GM21529 (cell line): Measurements from ENCODE around the gene MOBP.

ENCODE experiments used
- ATAC-seq: cut with Tn5 transposase; IDR thresholded peaks from one replicate; pipeline ENCODE4 v1.9.1; 2021; ENCODE audit not compliant: unreplicated experiment

MOBP gene

GRCh38 chr3:39491733-39492350, 24.4 kb downstream of the MOBP start:
- no peak for ATAC-seq

- no peak for ATAC-seq
Observed at GRCh38 chr3:39494781-39495180, 27.3 kb downstream of the MOBP start.

GRCh38 chr3:39497753-39498152, 30.3 kb downstream of the MOBP start:
- no peak for ATAC-seq

GRCh38 chr3:39499651-39500273, 32.3 kb downstream of the MOBP start:
- no peak for ATAC-seq

- ATAC-seq, result no peak
Observed at GRCh38 chr3:39501059-39501458, 33.6 kb downstream of the MOBP start.

GRCh38 chr3:39501968-39502837, 34.7 kb downstream of the MOBP start:
- no peak for ATAC-seq

- ATAC-seq, result no peak
Observed at GRCh38 chr3:39502838-39503145, 35.3 kb downstream of the MOBP start.

- ATAC-seq, result no peak
Observed at GRCh38 chr3:39505866-39506742, 38.6 kb downstream of the MOBP start.

GRCh38 chr3:39506863-39507262, 39.4 kb downstream of the MOBP start:
- ATAC-seq, result no peak

- ATAC-seq, result no peak
Observed at GRCh38 chr3:39513791-39514369, 46.4 kb downstream of the MOBP start.

- ATAC-seq, result no peak
Observed at GRCh38 chr3:39515681-39516441, 48.4 kb downstream of the MOBP start.

GRCh38 chr3:39519103-39519502, 51.6 kb downstream of the MOBP start:
- ATAC-seq, result no peak

GRCh38 chr3:39519554-39520288, 52.2 kb downstream of the MOBP start:
- ATAC-seq, result no peak

- ATAC-seq, result no peak
Observed at GRCh38 chr3:39521456-39521855, 54.0 kb downstream of the MOBP start.

- no peak for ATAC-seq
Observed at GRCh38 chr3:39524107-39524506, 56.6 kb downstream of the MOBP start.

- no peak for ATAC-seq
Observed at GRCh38 chr3:39528844-39529243, 61.4 kb downstream of the MOBP start.

- no peak for ATAC-seq
Observed at GRCh38 chr3:39529577-39529976, 62.1 kb downstream of the MOBP start.

- no peak for ATAC-seq
Observed at GRCh38 chr3:39531066-39531465, 63.6 kb downstream of the MOBP start.

GRCh38 chr3:39531665-39532064, 64.2 kb downstream of the MOBP start:
- ATAC-seq, result no peak
